ENCODE measurements around the gene ARHGAP24. TPM values are rescaled to one million over a fixed set of nuclear protein-coding genes. Genes with fewer than 3 reads are reported as not detected.

Gene ARHGAP24
- total RNA-seq, 1 experiment from 2014 or later: 2.1 TPM

GRCh38 chr4:85615952-85616351 is 141.0 kb downstream of the ARHGAP24 start:
- DNase-seq (ENCODE audit: low spot score) (no peak), ATAC-seq (no peak)
- H3K4me1 Mint-ChIP-seq: no peaks in the 10 kb centered on the region
- 0 out of 2 replicates have a peak, but pooled peaks cover 7% of the 10 kb centered on the region for H3K9me3 Mint-ChIP-seq
- no peaks in the 10 kb centered on the region for H3K36me3 Mint-ChIP-seq
- H3K27ac Mint-ChIP-seq: no peak overlapping the region
- H3K4me3 Mint-ChIP-seq: no peak overlapping the region
- no peaks in the 10 kb centered on the region for H3K27me3 Mint-ChIP-seq (ENCODE audit: low read depth)
- CTCF ChIA-PET: interaction anchor here (1.5 kb wide), 1 partner anchor 14 kb away, joined by 3 read pairs; no protein-coding TSS in a partner anchor
- TF ChIP-seq ZNF416 (CRISPR knock-in tag; IDR thresholded peaks at IDR 0.05) (no peak), RORB (CRISPR knock-in tag; IDR thresholded peaks at IDR 0.05) (no peak), MAX (CRISPR knock-in tag; IDR thresholded peaks at IDR 0.05) (no peak), TCF7 (CRISPR knock-in tag; IDR thresholded peaks at IDR 0.05; ENCODE audit: low read depth) (no peak), ZNF423 (CRISPR knock-in tag; IDR thresholded peaks at IDR 0.05) (no peak), GRHL2 (CRISPR knock-in tag; IDR thresholded peaks at IDR 0.05; ENCODE audit: insufficient replicate concordance, severe bottlenecking) (no peak), RELA (CRISPR knock-in tag; IDR thresholded peaks at IDR 0.05; ENCODE audit: borderline replicate concordance) (no peak), ETV6 (CRISPR knock-in tag; IDR thresholded peaks at IDR 0.05) (no peak), GTF2I (CRISPR knock-in tag; conservative IDR thresholded peaks at IDR 0.05) (no peak), CTCF (IDR thresholded peaks at IDR 0.05) (no peak), ATF1 (CRISPR knock-in tag; IDR thresholded peaks at IDR 0.05) (no peak), SP1 (CRISPR knock-in tag; conservative IDR thresholded peaks at IDR 0.05) (no peak), FOXK1 (CRISPR knock-in tag; IDR thresholded peaks at IDR 0.05) (no peak), ZNF512 (CRISPR knock-in tag; IDR thresholded peaks at IDR 0.05; ENCODE audit: borderline replicate concordance) (no peak), ARID4B (CRISPR knock-in tag; IDR thresholded peaks at IDR 0.05; ENCODE audit: borderline replicate concordance) (no peak)
- POLR2A ChIA-PET: no interaction called here

- ChIA-PET CTCF (no interaction called here), POLR2A (no interaction called here)
- Mint-ChIP-seq H3K4me1 (no peaks in the 10 kb centered on the region), H3K4me3 (no peak overlapping the region), H3K9me3 (0 out of 2 replicates have a peak, but pooled peaks cover 7% of the 10 kb centered on the region), H3K27ac (no peak overlapping the region), H3K27me3 (ENCODE audit: low read depth) (no peaks in the 10 kb centered on the region), H3K36me3 (no peaks in the 10 kb centered on the region)
- ATAC-seq (no peak), DNase-seq (ENCODE audit: low spot score) (no peak)
- TF ChIP-seq ZNF396 (CRISPR knock-in tag; IDR thresholded peaks at IDR 0.05; ENCODE audit: borderline replicate concordance): no peak
- no peak for TF ChIP-seq NFE2L1 (CRISPR knock-in tag; IDR thresholded peaks at IDR 0.05)
- no peak for TF ChIP-seq FOXP1 (CRISPR knock-in tag; IDR thresholded peaks at IDR 0.05; ENCODE audit: borderline replicate concordance)
- TF ChIP-seq PRDM15 (CRISPR knock-in tag; IDR thresholded peaks at IDR 0.05): no peak
- TF ChIP-seq USF2 (CRISPR knock-in tag; IDR thresholded peaks at IDR 0.05): no peak
- TF ChIP-seq TP53 (CRISPR knock-in tag; IDR thresholded peaks at IDR 0.05): no peak
- TF ChIP-seq ATF2 (CRISPR knock-in tag; IDR thresholded peaks at IDR 0.05; ENCODE audit: borderline replicate concordance, low read depth): no peak
- TF ChIP-seq EMX1 (CRISPR knock-in tag; IDR thresholded peaks at IDR 0.05): no peak
These were observed 142.3 kb downstream of the ARHGAP24 start for GRCh38 chr4:85617202-85617601.
